ENCODE results near the gene SIX1. TPM values are rescaled to one million over a fixed set of nuclear protein-coding genes. Genes with fewer than 3 reads are reported as not detected.

Gene SIX1
- total and polyA plus RNA-seq, 2 of the 13 experiments (the other 11 are each of a cell fraction or from before 2014, with no cell fraction given), result 1.7 to 6.5 TPM

- TF ChIP-seq MTERF4 (CRISPR knock-in tag; IDR thresholded peaks at IDR 0.05), result no peak
Measured at GRCh38 chr14:60648249-60648933, 886 bp downstream of the SIX1 start (continued).

- 4% methylated on average over 21 of the region's 21 CpGs for WGBS (ENCODE audit: low lambda C conversion rate)
- peaks cover 0 to 13% of the 10 kb centered on the region in 2 experiments; a peak in 3 of 5 replicates for H3K27me3 ChIP-seq (ENCODE audit: control insufficient read depth in 1 of 2, insufficient read depth in 2 of 2, low read length in 2 of 2)
- BruUV-seq (replicated peaks), result no TSS peak
- ATAC-seq (0 out of 3 replicates have a peak, but pooled peaks have one; percentile 0), FAIRE-seq (no peak), DNase-seq (ENCODE audit: low spot score) (no peak)
- H3K9ac ChIP-seq (ENCODE audit: insufficient read depth, low read depth, low read length), result peak overlapping the region; percentile 69
- peak overlapping the region; percentile 75 to 79 (median 77) for H3K4me3 ChIP-seq (replicated peaks in 1 of 3; ENCODE audit: insufficient read depth in 1 of 3, low read depth in 2 of 3, low read length in 3 of 3)
- intact Hi-C loops (cut with micrococcal nuclease; ENCODE audit: unreplicated experiment) (loop anchor here (1.0 to 5.0 kb wide), 5 partner anchors 9 to 379 kb away; partner anchors contain the start of genes SLC38A6 and TRMT5), in situ Hi-C loops (cut with HindIII; ENCODE audit: extremely low pct_ligation_motif_present, low pct_unique_long_range_greater_than_20kb) (no loop called here)
- no peaks in the 10 kb centered on the region for H3K36me3 ChIP-seq (replicated peaks in 1 of 2; ENCODE audit: control insufficient read depth in 1 of 2, insufficient read depth in 2 of 2, low read length in 2 of 2)
- peak overlapping the region; percentile 96 for H3K4me2 ChIP-seq (ENCODE audit: low read depth, low read length)
- H3K9me3 ChIP-seq (ENCODE audit: low read length), result no peaks in the 10 kb centered on the region
- POLR2A ChIA-PET, result interaction anchor here (1.5 to 1.7 kb wide), 3 partner anchors 9 to 333 kb away, joined by 3 to 5 read pairs (median 5); partner anchors contain the start of genes SLC38A6 and TRMT5
- CTCF ChIA-PET (ENCODE audit: low intra/inter-chr PET ratio, low total read pairs), result no interaction called here
- no peak overlapping the region for H3K27ac ChIP-seq (ENCODE audit: extremely low read length, insufficient read depth, low read length)
- H2AFZ ChIP-seq (ENCODE audit: low read length), result no peak overlapping the region
- H4K20me1 ChIP-seq (ENCODE audit: insufficient read depth, low read length), result no peaks in the 10 kb centered on the region
- peaks cover 44% of the 10 kb centered on the region for H3K79me2 ChIP-seq (ENCODE audit: insufficient read depth, low read length)
- peaks cover 52% of the 10 kb centered on the region for H3K4me1 ChIP-seq (ENCODE audit: insufficient read depth, low read length)
- TF ChIP-seq ZNF687 (CRISPR knock-in tag; IDR thresholded peaks at IDR 0.05) (peak; percentile 44), JARID2 (CRISPR knock-in tag; IDR thresholded peaks at IDR 0.05; ENCODE audit: insufficient replicate concordance) (no peak), SPEN (CRISPR knock-in tag; IDR thresholded peaks at IDR 0.05; ENCODE audit: low read depth) (no peak), ZNF784 (CRISPR knock-in tag; IDR thresholded peaks at IDR 0.05; ENCODE audit: borderline replicate concordance) (peak; percentile 12; the same call in 1 of the 2 replicates), ZNF550 (CRISPR knock-in tag; IDR thresholded peaks at IDR 0.05; ENCODE audit: borderline replicate concordance) (0 out of 2 replicates have a peak, but pooled peaks have one; percentile 16), HOXA9 (CRISPR knock-in tag; IDR thresholded peaks at IDR 0.05; ENCODE audit: borderline replicate concordance) (0 out of 2 replicates have a peak, but pooled peaks have one; percentile 3), ATF2 (CRISPR knock-in tag; IDR thresholded peaks at IDR 0.05) (no peak), ZMYM2 (CRISPR knock-in tag; IDR thresholded peaks at IDR 0.05) (no peak), SRF (IDR thresholded peaks at IDR 0.05; ENCODE audit: low read depth, low read length) (no peak), CERS6 (CRISPR knock-in tag; IDR thresholded peaks at IDR 0.05) (no peak)
Measured at GRCh38 chr14:60647837-60648248, 1.4 kb downstream of the SIX1 start.
